Spleen (tissue), 11 donors: ENCODE results near the gene NT5DC4. TPM values are rescaled to one million over a fixed set of nuclear protein-coding genes. Genes with fewer than 3 reads are reported as not detected.

ENCODE experiments used
- DNase-seq: peaks from one replicate; pipeline ENCODE4 v3.0.0-alpha.2; 2020
- H3K27ac ChIP-seq, 8 donors: fragments of 200-600 bp; sonication (generic) in 7 of 8; 1 replicate in 4 of 8; 2 replicates in 4 of 8; pipeline versions ENCODE4 v1.5.0 to v1.8.0; 2016 to 2021; ENCODE audit warnings: inconsistent platforms in 4 of 8, mild to moderate bottlenecking in 4 of 8, moderate library complexity in 1 of 8
- H3K27me3 ChIP-seq, 7 donors: fragments of 200-600 bp; sonication (generic) in 6 of 7; replicated peaks in 1 of 7; 1 replicate in 4 of 7; 2 replicates in 3 of 7; pipeline versions ENCODE4 v1.5.0 to v1.8.0; 2016 to 2021; ENCODE audit warnings: inconsistent platforms in 3 of 7, mild to moderate bottlenecking in 1 of 7
- H3K36me3 ChIP-seq, 6 donors: fragments of 200-600 bp; sonication (generic) in 5 of 6; 1 replicate in 4 of 6; 2 replicates in 2 of 6; pipeline versions ENCODE4 v1.5.0 to v1.8.0; 2016 to 2021; ENCODE audit warnings: inconsistent platforms in 2 of 6
- H3K4me1 ChIP-seq, 6 donors: fragments of 200-600 bp; sonication (generic) in 5 of 6; 1 replicate in 3 of 6; 2 replicates in 3 of 6; pipeline versions ENCODE4 v1.5.0 to v1.8.0; 2016 to 2021; ENCODE audit warnings: inconsistent platforms in 3 of 6
- H3K4me3 ChIP-seq, 8 donors: fragments of 200-600 bp; sonication (generic) in 7 of 8; 1 replicate in 4 of 8; 2 replicates in 4 of 8; pipeline versions ENCODE4 v1.5.0 to v1.8.0; 2016 to 2021; ENCODE audit warnings: inconsistent platforms in 4 of 8, mild to moderate bottlenecking in 4 of 8, moderate library complexity in 2 of 8
- H3K9me3 ChIP-seq, 8 donors: fragments of 200-600 bp; sonication (generic) in 7 of 8; 1 replicate in 4 of 8; 2 replicates in 4 of 8; pipeline versions ENCODE4 v1.5.0 to v1.8.0; 2016 to 2021; ENCODE audit warnings: inconsistent platforms in 4 of 8
- POLR2A ChIP-seq, 3 donors: fragments of 450-650 bp; IDR thresholded peaks; one replicate each; pipeline ENCODE4 v1.5.1; 2017; ENCODE audit warnings: antibody characterized with exemption in 3 of 3, mild to moderate bottlenecking in 1 of 3
- POLR2AphosphoS5 ChIP-seq, 3 donors: sonication (generic); formaldehyde crosslinking; IDR thresholded peaks; one replicate each; pipeline ENCODE4 v1.5.1; 2017; ENCODE audit warnings: antibody characterized with exemption in 3 of 3
- WGBS, 5 donors: extraction: QIAGEN DNeasy Blood & Tissue Kit in 3 of 5; methylation state at CpG; one replicate each; pipeline versions ENCODE4 v1.1.5 to v1.1.7; 2013 to 2018; 5-methylcytosine and 5-hydroxymethylcytosine counted together
- intact Hi-C: fragments of 100-400 bp; cut with DNase I; formaldehyde crosslinking; loops from one replicate; pipeline ENCODE4 v1.15.0; 2023; ENCODE audit warnings: low total_unique reads
- polyA plus RNA-seq, 3 donors: library from polyadenylated mRNA; stranded (reverse); fragments of 200-250 nt; gene quantifications; one replicate each; pipeline ENCODE4 v1.2.1, GENCODE V29; 2013
- total RNA-seq, 7 donors: library from RNA; depleted of rRNA in 3 of 7; stranded (reverse); fragments of >200 nt in 3 of 7; fragmentation: NEBNext Ultra II Directional in 4 of 7; extraction: Animal tissue kit (Norgen Biotek cat#: 25700) in 4 of 7; gene quantifications; one replicate each; pipeline versions ENCODE4 v1.1.0 to v1.2.1, GENCODE V29; 2016 to 2021
- TF ChIP-seq, protein P1 (sequence below), 11 experiments: fragments of 200-600 bp in 7 of 11; fragments of 450-650 bp in 4 of 11; sonication (generic) in 4 of 11; IDR thresholded peaks in 8 of 11; conservative IDR thresholded peaks in 3 of 11; 1 replicate in 7 of 11; 2 replicates in 4 of 11; pipeline versions ENCODE4 v1.4.0 to v1.8.0; 2016 to 2021; ENCODE audit warnings: antibody characterized with exemption in 11 of 11, inconsistent platforms in 4 of 11, mild to moderate bottlenecking in 1 of 11
- donor health status: healthy with polysubstance abuse.
- donor health status: DM: no; HTN: no; CAD: no; lungs with moderate emphysema.
- donor health status: DM: no; HTN: no; CAD: no.
- donor health status: Bipolar disorder and iron deficiency.
- donor health status: healthy.
- donor health status: DM: no; HTN: no; CAD: no.
- donor health status: DM: yes; HTN: yes; CAD: no.

NT5DC4 gene
- total and polyA plus RNA-seq, 10 donors, result 0.28 to 3.8 (median 1.6) TPM

DNA sequence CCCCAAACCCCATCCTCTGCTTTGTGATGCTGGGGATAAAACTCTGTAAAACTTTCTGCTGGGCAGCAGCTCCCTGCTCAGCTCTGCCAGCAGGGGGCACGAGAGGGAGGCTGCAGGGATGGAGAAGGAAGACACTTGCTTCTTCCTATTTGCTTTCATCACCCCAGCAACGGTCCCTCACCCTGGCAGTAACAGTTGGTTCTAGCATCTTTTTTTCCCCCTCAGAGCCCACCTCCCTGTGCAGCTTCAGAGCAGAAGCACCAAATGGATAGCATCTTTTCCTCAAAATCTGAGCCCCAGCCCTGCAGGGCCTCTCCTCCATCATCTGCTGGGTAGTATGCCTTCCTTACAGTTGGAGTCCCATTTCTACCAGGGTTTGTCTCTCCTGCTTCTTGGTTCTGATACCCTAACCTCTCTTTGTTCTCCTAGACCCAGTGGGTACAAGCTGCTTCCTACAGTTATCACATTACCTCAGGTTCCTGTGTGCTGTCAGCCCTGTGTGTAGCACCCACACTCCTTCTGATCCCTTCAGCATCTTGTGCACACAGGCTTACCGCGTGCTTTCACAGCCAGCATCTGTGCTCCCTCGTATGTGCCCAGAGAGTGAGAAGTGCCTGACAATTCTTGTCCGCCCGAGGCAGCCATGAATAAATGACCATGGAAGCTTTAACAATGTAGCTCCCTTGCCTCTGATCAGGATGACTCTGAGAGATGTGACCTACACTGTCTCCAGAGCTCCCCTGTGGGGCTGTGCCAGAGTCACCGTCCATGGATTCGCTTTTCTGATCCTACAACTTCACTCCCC, 29.1 kb downstream of the NT5DC4 start:
- H3K4me3 ChIP-seq, result peak overlapping the region in 1 of 8 donors; percentile 14
- WGBS, 5 donors, result 65 to 68% (median 66%) methylated on average over 9 of the region's 9 CpGs
- H3K36me3 ChIP-seq, result peaks cover 0 to 21% (median 0%) of the 10 kb centered on the region in 6 donors
- peak overlapping the region in 3 of 8 donors; percentile 3 to 41 (median 33) for H3K27ac ChIP-seq
- peak; percentile 95 for DNase-seq
- no peaks in the 10 kb centered on the region for H3K27me3 ChIP-seq
- intact Hi-C loops, result loop anchor here (5.0 kb wide), 3 partner anchors 132 to 207 kb away; no protein-coding TSS in a partner anchor
- no peaks in the 10 kb centered on the region for H3K9me3 ChIP-seq
- H3K4me1 ChIP-seq, result peaks cover 0 to 17% (median 1%) of the 10 kb centered on the region in 6 donors
- peak in 1 of 3 donors; percentile 38 for TF ChIP-seq POLR2AphosphoS5 (IDR thresholded peaks at IDR 0.05)
- TF ChIP-seq, protein P1, sequence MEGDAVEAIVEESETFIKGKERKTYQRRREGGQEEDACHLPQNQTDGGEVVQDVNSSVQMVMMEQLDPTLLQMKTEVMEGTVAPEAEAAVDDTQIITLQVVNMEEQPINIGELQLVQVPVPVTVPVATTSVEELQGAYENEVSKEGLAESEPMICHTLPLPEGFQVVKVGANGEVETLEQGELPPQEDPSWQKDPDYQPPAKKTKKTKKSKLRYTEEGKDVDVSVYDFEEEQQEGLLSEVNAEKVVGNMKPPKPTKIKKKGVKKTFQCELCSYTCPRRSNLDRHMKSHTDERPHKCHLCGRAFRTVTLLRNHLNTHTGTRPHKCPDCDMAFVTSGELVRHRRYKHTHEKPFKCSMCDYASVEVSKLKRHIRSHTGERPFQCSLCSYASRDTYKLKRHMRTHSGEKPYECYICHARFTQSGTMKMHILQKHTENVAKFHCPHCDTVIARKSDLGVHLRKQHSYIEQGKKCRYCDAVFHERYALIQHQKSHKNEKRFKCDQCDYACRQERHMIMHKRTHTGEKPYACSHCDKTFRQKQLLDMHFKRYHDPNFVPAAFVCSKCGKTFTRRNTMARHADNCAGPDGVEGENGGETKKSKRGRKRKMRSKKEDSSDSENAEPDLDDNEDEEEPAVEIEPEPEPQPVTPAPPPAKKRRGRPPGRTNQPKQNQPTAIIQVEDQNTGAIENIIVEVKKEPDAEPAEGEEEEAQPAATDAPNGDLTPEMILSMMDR (IDR thresholded peaks at IDR 0.05 in 8 of 11, conservative IDR thresholded peaks at IDR 0.05 in 3 of 11), result peak; percentile 67 to 95 (median 90)
- no peak for TF ChIP-seq POLR2A (IDR thresholded peaks at IDR 0.05)

DNA sequence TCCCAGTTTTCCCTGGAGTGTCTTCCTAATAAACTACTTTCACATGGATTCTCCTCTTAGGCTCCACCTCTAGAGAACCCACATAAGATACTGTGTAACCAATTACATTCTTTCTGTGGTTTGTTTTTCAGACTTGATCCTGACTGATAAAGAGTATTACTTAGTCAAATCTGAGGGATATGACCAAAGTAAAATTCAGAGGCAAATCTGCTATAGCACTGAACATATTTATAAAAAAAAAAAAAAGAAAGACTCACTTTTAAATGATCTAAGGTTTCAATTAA, 29.7 kb downstream of the NT5DC4 start:
- Histone ChIP-seq H3K36me3 (peaks cover 0 to 15% (median 0%) of the 10 kb centered on the region in 6 donors), H3K27ac (peak overlapping the region in 1 of 8 donors; percentile 41), H3K4me1 (peaks cover 0 to 22% (median 1%) of the 10 kb centered on the region in 6 donors), H3K9me3 (no peaks in the 10 kb centered on the region), H3K4me3 (no peak overlapping the region), H3K27me3 (no peaks in the 10 kb centered on the region)
- TF ChIP-seq POLR2A (IDR thresholded peaks at IDR 0.05) (no peak), POLR2AphosphoS5 (IDR thresholded peaks at IDR 0.05) (no peak)
- TF ChIP-seq, protein P1 (IDR thresholded peaks at IDR 0.05 in 8 of 11, conservative IDR thresholded peaks at IDR 0.05 in 3 of 11), result no peak
- DNase-seq, result no peak
- intact Hi-C loops, result loop anchor here (5.0 kb wide), 1 partner anchor 132 kb away; no protein-coding TSS in a partner anchor

DNA sequence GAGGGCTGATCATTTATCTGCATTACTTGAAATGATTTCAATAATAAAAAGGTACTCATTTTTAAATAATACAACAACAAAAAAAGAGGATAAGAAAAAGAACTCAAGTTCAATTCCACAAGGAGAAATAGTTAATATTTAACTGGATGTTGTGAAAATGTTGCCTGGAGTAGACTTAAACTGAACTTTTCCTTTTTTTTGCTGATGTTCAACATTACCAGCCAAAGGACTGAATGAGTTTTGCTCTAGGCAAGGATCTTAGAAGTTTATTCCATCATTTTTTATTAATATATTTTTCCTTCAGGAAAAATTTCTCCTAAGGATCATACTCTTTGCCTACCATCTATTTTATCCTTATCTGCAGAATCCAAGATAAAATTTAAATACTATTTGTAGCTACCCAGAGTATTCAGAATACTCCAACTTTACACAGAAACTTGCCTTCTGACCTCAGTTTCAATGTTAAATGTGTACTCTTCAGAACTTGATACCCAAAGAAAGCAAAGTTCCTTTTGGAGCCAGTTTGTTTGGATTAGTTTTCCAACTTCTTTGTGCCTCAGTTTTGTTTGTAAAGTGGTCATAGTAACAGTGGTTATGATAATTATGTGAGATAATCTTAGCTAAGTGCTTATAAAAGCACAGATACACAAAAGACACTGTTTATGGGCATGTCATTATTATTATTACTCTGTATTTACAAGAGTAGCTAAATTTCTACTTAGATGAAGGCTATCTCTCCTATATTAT, 30.8 kb downstream of the NT5DC4 start:
- TF ChIP-seq, protein P1 (IDR thresholded peaks at IDR 0.05 in 8 of 11, conservative IDR thresholded peaks at IDR 0.05 in 3 of 11), result no peak
- no peak for TF ChIP-seq POLR2A (IDR thresholded peaks at IDR 0.05)
- no peak for TF ChIP-seq POLR2AphosphoS5 (IDR thresholded peaks at IDR 0.05)
- H3K4me1 ChIP-seq, result peaks cover 0 to 22% (median 1%) of the 10 kb centered on the region in 6 donors
- no peaks in the 10 kb centered on the region for H3K27me3 ChIP-seq
- no peak overlapping the region for H3K27ac ChIP-seq
- no peak for DNase-seq
- intact Hi-C loops, result loop anchor here (5.0 kb wide), 1 partner anchor 131 kb away; no protein-coding TSS in a partner anchor
- H3K36me3 ChIP-seq, result peaks cover 0 to 5% (median 0%) of the 10 kb centered on the region in 6 donors
- H3K9me3 ChIP-seq, result no peaks in the 10 kb centered on the region
- H3K4me3 ChIP-seq, result no peak overlapping the region

DNA sequence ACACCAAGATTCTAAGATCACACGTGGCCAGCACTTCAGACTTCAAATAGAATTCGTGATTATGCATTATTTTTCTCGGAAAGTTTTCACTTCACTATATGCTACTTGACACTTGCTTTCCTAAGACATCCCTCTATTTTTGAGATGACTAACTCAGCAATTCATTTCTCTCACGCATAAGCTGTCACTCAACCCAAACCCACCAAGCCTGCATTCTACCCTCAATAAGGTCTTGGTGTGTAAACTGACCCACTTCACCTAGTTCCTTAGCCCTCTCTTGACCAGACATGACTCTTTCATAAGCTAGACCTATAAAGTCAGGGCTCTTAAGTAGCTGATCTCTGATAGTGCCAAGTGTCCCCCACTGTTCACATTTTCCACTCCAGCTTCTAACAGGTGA, 31.8 kb downstream of the NT5DC4 start:
- TF ChIP-seq, protein P1 (IDR thresholded peaks at IDR 0.05 in 8 of 11, conservative IDR thresholded peaks at IDR 0.05 in 3 of 11), result no peak
- no peak for TF ChIP-seq POLR2A (IDR thresholded peaks at IDR 0.05)
- no peaks in the 10 kb centered on the region for H3K36me3 ChIP-seq
- no peaks in the 10 kb centered on the region for H3K9me3 ChIP-seq
- no peak overlapping the region for H3K27ac ChIP-seq
- no peaks in the 10 kb centered on the region for H3K27me3 ChIP-seq
- WGBS, 5 donors, result 83 to 91% (median 84%) methylated on average over 4 of the region's 4 CpGs
- peaks cover 0 to 25% (median 1%) of the 10 kb centered on the region in 6 donors for H3K4me1 ChIP-seq
- intact Hi-C loops, result loop anchor here (5.0 kb wide), 1 partner anchor 130 kb away; no protein-coding TSS in a partner anchor
- DNase-seq, result no peak
- no peak overlapping the region for H3K4me3 ChIP-seq
